Putamen (tissue), 1 donor: ENCODE results near the gene ZNF385D.

Experiments
- DNase-seq: peaks from one replicate; pipeline ENCODE4 v3.0.0-alpha.2; 2016; ENCODE audit warnings: low spot score

ZNF385D gene

GRCh38 chr3:21670386-21670785 is 80.6 kb downstream of the ZNF385D start:
- no peak for DNase-seq

DNA sequence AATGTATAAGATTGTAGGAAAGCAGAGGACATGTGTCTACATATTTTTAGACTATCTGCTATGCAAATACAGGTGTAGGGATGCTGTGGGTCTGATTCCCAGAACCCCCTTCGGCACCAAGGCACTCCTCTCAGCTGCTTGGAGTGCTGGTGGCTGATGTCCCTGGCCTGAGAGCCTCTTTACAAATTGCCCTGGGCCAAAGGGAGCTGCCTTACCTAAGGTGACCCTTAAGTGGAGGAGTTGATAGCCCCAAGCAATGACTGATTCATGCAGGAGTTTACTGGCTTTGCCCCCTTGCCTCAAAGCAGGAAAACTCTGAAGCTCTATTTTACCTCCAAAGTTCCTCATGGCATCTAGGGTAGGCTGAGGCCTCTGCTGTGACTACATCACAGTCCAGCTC is 83.0 kb downstream of the ZNF385D start:
- DNase-seq = no peak

GRCh38 chr3:21665444-21666100 is 85.4 kb downstream of the ZNF385D start:
- no peak for DNase-seq

- no peak for DNase-seq
Measured at GRCh38 chr3:21664996-21665395, 86.0 kb downstream of the ZNF385D start.

GRCh38 chr3:21662403-21662802 is 88.6 kb downstream of the ZNF385D start:
- DNase-seq = no peak

- DNase-seq = no peak
Measured at GRCh38 chr3:21654662-21655061, 96.3 kb downstream of the ZNF385D start.

DNA sequence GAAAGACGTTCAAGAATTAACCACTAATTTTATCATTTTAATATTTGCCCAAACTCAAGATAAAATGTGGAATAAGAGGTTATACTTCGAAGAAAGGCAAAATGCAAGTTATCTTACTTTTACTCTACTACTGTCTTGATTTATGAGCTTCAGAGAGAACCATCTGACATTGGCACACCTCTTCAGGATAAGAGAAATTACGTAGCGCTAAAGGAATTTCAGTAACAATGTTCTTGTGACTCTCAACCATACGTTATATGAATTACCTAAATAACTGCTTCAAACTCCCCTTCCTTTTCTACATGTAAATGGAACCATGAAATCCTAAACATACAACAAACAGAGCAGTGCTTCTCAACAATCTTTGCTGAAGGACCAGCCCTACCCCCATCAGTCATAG is 96.8 kb downstream of the ZNF385D start:
- no peak for DNase-seq

GRCh38 chr3:21649519-21649918 is 101.5 kb downstream of the ZNF385D start:
- DNase-seq = no peak

DNA sequence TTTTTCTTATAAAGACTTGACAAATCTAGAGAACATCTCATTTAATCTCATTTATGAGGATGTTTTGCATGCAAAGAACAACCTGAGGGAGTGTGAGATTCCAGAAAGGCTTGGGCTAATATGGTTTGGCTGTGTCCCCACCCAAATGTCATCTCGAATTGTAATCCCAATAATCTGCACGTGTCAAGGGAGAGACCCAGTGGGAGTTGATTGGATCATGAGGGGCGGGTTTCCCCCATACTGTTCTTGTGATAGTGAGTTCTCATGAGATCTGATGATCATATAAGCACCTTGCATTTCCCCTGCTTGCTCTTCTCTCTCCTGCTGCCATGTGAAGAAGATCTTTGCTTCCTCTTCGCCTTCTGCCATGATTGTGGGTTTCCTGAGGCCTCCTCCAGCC is 103.0 kb downstream of the ZNF385D start:
- DNase-seq = no peak

GRCh38 chr3:21645121-21645897 is 105.7 kb downstream of the ZNF385D start:
- DNase-seq = no peak

GRCh38 chr3:21644268-21644667 is 106.7 kb downstream of the ZNF385D start:
- DNase-seq = no peak

GRCh38 chr3:21643752-21644151 is 107.3 kb downstream of the ZNF385D start:
- no peak for DNase-seq

- DNase-seq = no peak
Measured at GRCh38 chr3:21642433-21642832, 108.6 kb downstream of the ZNF385D start.

DNA sequence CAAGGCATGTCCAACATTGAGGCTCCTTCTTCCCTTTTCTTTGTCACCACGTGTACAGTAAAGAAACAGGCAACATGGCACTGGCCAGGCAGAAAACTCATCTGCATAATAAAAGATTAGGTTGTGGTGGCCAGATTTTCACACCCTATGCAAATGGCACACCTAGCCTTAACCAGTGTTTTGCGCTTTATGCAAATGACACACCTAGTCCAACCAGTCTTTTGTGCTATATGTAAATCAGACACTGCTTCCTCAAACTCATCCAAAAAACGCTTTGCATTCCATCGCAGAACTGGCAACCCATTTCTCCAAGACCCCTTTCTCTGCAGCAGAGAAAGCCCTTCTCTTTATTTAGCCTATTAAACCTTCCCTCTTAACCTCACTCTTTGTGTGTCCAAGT is 109.1 kb downstream of the ZNF385D start:
- DNase-seq = no peak

- DNase-seq = no peak
Measured at GRCh38 chr3:21638488-21638887, 112.5 kb downstream of the ZNF385D start.

DNA sequence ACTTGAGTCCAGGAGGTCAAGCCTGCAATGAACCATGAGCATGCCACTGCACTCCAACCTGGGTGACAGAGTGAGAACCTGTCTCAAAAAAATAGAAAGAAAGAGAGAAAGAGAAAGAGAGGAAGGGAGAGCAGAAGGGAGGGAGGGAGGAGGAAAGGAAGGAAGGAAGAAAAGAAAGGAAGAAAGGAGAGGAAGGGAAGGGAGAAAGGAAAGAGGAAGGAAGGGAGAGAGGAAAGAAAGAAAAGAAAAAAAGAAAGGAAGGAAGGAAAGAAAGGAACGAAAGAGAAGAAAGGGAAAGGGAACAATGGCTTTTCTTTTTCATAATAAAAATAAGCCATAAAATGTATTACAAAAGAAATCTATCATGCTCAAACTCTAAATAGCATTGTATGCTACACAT is 116.9 kb downstream of the ZNF385D start:
- no peak for DNase-seq

GRCh38 chr3:21624524-21624923 is 126.5 kb downstream of the ZNF385D start:
- DNase-seq = no peak

DNA sequence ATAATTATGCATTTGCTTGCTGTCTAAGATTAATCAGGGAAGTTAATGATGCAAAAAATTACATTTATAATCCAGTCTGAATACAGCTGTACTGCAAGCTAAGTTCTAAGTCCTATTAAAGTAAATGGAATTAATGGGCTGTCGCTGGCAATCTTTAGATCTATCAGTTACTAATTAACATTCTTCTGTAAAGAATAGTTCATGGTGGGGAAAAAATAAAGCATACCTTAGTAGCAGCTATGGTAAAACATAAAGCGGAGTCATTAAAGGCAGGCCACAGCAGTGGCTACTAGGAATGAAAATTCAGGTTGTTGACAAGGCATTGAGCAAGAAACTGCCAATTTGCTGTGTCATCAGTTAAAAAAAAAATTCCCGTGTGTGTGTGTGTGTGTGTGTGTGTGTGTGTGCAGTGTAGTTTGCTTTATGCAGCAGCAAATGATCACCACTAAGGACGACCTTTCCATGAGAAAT is 129.8 kb downstream of the ZNF385D start:
- DNase-seq = no peak

DNA sequence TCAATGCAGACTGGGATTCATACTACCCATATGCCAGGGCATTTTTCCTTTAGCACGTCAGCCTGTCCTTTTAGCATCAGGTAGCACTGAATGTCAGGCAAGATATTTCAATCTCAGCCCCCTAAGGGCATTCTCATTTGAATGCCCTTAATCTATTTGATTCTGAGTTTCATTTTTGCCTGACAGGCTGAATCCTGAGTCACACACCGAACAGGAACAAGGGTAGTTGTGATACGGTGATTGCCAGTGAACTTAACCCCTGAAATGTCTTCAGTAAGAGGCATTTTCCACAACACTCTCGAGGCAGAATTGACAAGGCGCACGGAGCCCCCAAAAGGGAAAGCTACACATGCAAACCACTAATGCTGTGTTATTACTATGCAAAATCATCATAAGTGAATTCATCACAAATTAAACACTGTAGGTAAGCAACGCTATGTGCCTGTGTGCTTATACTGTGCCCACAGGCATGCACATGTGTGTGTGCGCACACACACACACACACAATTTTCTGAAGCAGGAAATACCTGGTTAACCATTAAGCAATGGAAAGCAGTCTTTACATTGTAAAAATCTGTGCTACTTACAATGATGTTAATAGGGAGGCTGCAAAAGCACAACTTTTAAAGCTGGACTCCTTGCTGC is 130.4 kb downstream of the ZNF385D start:
- DNase-seq = no peak

- DNase-seq = no peak
Measured at GRCh38 chr3:21618695-21619094, 132.3 kb downstream of the ZNF385D start.

DNA sequence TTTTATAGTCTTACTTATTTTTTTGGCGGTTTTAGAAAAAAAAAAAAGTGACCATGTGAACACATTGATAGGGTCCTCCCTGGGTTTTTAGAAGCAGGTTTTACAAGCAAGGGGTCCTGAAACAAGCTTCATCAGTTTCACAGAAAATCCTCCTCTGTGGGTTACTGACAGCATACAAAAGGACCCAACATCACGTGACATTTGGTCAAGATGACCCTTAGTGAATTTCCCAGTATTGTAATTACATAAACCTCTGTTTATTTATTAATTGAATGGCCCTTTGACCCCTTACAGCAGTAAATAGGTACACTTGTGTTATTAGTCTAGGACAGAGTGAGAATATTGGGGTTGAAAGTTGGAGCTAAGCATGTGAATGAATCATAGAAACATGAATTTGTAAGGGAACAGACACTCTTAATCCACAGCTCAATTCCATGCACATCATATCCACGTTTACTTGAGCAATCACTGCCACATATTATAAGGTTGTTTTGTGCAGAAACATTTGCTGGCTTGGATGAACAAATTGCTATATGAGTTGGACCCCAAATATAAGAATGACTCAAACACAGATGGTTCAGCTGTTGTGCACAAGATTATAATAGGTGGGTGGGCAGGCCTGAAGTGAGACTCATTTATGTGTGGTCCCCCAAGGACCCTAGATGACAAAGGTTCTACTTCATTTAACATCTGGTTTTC is 137.5 kb downstream of the ZNF385D start:
- no peak for DNase-seq

GRCh38 chr3:21601178-21601577 is 149.8 kb downstream of the ZNF385D start:
- DNase-seq = no peak

DNA sequence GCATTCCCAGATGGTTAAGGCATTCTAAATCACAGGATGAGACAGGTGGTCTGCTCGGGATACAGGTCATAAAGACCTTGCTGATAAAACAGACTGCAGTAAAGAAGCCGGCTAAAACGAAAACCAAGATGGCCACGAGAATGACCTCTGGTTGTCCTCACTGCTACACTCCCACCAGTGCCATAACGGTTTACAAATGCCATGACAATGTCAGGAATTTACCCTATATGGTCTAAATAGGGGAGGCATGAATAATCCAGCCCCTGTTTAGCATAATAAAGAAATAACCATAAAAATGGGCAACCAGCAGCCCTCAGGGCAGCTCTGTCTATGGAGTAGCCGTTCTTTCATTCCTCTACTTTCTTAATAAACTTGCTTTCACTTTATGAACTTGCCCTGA is 151.1 kb downstream of the ZNF385D start:
- DNase-seq = no peak
